ENCODE data around the gene SLC27A4. TPM values are rescaled to one million over a fixed set of nuclear protein-coding genes. Genes with fewer than 3 reads are reported as not detected.

The SLC27A4 gene
- total RNA-seq: 10 to 100 TPM in 1 of 2 donors, 1 to 10 TPM in 1; 9.4 to 10.2 TPM

DNA sequence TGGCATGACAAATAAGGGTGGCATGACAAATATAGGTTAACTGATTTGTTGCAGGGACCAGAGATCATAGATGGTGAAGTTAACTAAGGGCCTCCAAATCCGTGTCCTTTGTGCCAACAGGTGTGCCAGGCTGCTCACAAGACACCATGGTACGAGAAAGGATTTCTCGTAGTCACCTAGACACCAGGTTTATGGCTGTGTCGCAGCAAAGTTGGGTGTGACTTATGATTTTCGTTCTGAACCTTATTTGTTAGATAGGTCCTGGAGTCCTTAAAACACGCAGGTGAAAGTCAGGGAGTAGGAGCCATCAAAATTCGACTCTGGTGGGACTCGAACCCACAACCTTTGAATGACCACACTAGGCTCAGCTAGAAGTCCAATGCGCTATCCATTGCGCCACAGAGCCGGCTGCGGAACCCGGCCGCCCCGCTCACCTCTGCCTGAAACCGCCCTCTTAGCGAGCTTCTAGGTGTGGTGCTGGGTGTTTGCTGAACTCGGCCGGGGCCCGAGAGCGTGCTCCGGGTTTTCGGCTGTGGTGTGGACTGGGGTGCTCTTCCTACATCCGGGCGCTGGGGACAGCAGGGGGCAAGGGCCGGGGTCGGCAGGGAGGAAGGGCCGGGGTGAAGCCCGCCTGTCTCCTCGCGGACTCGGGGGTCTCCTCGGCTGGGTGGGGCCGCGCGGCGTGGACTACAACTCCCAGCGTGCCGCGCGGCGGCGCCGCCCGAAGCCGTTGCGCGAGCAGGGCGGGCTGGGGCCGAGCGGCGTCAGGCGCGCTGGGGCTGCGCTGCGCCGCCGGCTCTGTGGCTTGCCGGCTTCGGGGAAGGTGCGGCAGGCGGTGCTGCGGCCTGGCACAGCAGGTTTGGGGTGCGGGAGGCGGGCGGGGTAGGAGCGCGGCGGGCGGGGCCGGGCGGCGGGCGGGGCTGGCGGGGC is at the start of gene SLC27A4:
TSS of gene SLC27A4 (plus strand) at position 767 of the 930 bp plus-strand sequence. CDS start 2,606 bp downstream, outside the sequence.
- Mint-ChIP-seq H3K27ac (peak within 1 kb of the TSS; percentile 83 to 94), H3K36me3 (no peaks in the 10 kb centered on the region), H3K9me3 (no peaks in the 10 kb centered on the region)
- peak; percentile 90 to 94 for ATAC-seq
- peak; percentile 82 to 85 for DNase-seq (ENCODE audit: low spot score in 2 of 2)

DNA sequence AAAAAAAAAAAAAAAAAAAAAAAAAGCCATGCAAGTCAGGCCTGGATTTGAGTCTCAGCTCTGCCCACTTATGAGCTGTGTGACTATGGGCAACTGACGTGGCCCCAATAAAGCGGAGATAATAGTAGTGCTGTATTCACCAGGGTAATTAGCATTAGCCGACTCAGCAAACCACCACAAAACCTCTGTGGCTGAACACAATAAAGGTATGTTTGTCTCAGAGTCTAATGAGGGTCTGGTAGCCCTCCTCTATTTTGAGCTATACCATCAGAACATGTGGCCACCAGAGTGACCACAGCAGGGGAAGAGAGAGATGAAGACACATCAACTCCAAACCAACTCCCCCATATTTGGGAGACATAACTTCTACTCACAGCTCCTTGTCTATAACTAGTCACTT is 48.3 kb upstream of the SLC27A4 start:
- DNase-seq (ENCODE audit: low spot score in 2 of 2) (no peak), ATAC-seq (no peak)
- Mint-ChIP-seq H3K36me3 (no peaks in the 10 kb centered on the region), H3K9me3 (no peaks in the 10 kb centered on the region), H3K27ac (no peak overlapping the region)

DNA sequence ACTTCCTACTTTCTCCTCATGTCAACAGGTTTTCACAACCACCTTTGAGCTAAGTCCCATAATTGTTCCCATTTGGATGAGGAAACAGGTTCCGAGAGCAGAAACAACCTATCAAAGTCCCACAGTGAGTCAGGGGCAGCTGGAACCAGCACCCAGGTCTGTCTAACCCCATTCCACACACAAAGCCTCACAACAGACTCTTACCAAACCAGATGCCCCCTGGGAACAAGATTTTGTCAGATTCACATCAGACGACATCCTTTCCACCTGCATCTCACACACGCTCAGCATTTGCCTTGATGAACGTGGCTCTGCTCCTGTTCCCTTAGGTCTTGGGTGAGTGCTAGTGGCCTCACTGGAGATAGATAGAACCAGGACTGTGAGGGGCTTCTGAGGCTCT is 47.2 kb upstream of the SLC27A4 start:
- Mint-ChIP-seq H3K9me3 (no peaks in the 10 kb centered on the region), H3K36me3 (no peaks in the 10 kb centered on the region), H3K27ac (no peak overlapping the region)
- DNase-seq (ENCODE audit: low spot score in 2 of 2): no peak
- ATAC-seq: no peak

DNA sequence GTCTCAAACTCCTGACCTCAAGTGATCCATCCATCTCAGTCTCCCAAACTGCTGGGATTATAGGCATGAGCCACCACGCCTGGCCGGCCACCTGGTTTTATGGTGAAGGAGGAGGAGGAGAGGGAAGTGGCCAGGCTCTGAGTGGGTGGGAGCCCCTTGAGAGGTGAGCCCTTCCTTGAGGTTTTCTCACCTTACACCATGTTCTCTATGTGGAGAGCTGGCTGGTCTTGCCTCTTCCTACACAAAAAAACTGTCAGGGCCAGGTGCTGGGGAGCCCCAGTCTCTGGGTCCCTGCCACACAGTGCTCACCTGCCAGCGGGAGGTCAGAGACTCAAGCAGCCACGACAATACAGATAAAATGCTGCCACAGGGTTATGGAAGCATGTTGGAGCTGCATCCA is 46.2 kb upstream of the SLC27A4 start:
- Mint-ChIP-seq H3K27ac (no peak overlapping the region), H3K9me3 (no peaks in the 10 kb centered on the region), H3K36me3 (no peaks in the 10 kb centered on the region)
- DNase-seq (ENCODE audit: low spot score in 2 of 2): no peak
- ATAC-seq: no peak

DNA sequence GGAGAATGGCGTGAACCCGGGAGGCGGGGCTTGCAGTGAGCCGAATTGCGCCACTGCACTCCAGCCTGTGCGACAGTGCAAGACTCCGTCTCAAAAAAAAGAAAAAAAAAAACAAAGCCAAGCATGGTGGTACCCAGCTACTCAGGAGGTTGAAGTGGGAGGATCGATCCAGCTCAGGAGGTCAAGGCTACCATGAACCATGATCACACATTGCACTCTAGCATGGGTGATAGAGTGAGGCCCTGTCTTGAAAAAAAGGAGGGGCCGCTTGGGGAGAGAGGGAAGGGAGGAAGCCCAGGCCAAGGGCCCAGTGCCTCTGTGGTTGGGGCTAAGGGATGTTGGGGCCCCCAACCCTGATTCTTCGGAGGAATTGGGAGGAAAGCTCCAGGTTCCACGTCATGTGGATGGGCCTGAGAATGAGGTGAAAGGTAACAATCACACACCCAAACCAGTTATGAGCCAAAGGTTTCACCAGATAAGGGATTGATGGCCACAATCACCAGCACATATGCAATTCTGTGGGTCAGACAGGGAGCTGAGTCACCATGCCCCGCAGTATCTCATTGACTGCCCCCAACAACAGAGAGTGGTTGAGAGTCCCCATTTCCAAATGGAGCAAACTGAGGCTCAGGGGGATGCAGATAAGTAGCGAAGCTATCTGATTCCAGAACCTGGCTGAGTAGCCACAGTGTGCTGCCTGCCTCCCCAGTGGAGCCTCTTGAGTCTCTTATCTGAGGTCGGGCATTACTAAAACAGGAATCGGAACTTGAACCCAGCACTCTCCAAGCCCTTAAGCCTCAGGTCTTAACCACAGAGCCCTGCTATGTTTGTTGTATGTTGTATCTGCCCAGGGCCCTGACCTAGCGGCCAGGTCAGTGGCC is 43.7 kb upstream of the SLC27A4 start:
- no peaks in the 10 kb centered on the region for H3K9me3 Mint-ChIP-seq
- H3K36me3 Mint-ChIP-seq: no peaks in the 10 kb centered on the region
- H3K27ac Mint-ChIP-seq: peak overlapping the region in 1 of 2 donors; percentile 55
- DNase-seq (ENCODE audit: low spot score in 2 of 2) (no peak), ATAC-seq (no peak)

DNA sequence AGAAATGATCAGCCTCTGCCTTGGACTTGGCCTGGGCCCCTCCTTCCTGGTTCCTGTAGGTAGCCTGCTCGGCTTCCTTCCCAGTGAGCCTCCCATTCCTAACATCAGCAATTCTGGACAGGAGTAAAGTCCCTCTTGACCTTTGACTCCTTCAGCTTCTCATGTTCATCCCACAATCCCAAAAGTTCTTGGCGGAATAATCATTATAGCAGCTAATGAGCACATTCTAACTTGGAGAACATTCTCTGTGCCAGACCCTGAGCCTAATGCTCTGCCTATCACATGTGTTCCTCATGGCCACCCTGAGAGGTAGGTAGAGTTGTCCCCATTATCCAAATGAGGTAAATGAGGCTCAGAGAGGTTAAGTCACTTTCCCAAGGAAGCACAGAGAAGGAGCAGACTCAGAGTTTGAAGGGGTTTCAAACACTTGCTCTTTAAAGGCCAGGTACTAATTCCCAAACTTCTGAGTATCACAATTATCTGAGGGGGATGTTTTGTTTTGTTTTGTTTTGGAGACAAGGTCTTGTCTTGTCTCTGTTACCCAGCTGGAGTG is 43.0 kb upstream of the SLC27A4 start:
- Mint-ChIP-seq H3K9me3 (no peaks in the 10 kb centered on the region), H3K27ac (peak overlapping the region; percentile 55 to 66), H3K36me3 (no peaks in the 10 kb centered on the region)
- ATAC-seq (no peak), DNase-seq (ENCODE audit: low spot score in 2 of 2) (no peak)

DNA sequence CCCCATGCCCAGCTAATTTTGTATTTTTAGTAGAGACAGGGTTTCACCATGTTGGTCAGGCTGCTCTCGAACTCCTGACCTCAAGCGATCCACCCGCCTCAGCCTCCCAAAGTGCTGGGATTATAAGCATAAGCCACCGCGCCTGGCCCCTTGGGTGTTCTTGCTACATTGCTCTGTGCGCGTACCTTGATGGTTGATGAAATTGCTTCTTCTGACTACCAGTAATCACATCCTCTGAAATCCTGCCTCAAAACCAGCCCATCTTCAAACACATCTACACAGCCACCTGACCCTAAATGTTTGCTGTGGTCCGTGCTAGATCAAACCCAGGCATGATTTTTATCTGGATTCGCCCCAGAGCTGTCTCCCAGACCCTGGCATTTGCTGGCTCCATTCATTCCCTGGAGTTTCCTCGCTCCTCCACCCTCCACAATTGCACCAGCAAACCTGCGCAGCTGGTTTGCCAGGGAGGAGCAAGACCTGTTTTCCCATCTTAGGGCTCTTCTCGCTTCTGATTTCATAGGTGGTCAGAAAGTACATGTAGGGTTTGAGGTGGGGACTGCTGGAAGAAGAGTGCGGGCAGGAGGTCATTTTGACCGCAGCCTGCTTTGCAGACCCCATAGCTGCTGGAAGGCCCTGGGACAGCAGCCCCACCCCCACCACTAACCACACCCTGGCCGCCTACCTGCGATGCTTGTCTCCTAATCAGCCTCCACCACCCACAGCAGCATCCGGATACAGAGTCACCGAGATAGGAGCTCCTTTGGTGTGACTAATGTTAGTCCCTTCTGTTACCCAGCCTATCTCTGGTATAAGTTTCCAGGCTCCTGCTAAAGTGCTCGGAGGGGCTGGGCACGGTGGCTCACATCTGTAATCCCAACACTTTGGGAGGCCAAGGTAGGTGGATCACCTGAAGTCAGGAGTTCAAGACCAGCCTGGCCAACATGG is 41.5 kb upstream of the SLC27A4 start:
- Mint-ChIP-seq H3K36me3 (no peaks in the 10 kb centered on the region), H3K27ac (peak overlapping the region in 1 of 2 donors; percentile 47), H3K9me3 (no peaks in the 10 kb centered on the region)
- ATAC-seq (no peak), DNase-seq (ENCODE audit: low spot score in 2 of 2) (no peak)

DNA sequence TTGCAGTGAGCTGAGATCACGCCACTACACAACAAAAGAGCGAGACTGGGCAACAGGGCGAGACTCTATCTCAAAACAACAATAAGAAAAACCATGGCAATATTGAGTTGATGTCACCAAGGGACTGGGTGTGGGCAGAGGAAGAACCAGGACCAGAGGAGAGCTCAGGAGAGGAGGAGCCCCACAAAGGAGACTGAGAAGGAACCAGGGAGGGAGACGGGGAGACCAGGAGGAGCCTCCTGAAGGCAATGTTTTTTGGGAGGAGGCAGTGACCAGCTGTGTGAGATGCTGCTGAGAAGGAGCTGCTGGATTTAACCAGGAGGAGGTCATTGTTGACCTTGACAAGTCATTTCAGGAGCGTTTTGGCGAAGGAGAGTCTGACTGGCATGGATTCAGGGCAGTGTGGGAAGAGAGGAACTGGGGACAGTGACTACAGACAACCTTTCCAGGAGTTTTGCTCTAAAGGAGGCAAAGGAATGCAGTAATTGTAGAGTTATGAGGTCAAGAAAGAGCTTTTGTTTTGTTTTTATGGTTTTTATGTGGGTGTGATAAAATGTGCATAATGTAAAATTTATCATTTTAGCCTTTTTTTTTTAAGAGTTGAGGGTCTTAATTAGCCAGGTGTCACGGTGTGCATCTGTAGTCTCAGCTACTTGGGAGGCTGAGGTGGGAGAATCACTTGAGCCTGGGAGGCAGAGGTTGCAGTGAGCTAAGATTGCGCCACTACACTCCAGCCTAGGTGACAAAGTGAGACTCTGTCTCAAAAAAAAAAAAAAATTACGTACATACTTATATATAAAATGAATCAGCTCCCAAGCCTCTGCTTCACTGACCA is 36.0 kb upstream of the SLC27A4 start:
- ATAC-seq (no peak), DNase-seq (ENCODE audit: low spot score in 2 of 2) (no peak)
- no peaks in the 10 kb centered on the region for H3K9me3 Mint-ChIP-seq
- H3K36me3 Mint-ChIP-seq: no peaks in the 10 kb centered on the region
- H3K27ac Mint-ChIP-seq: peak overlapping the region; percentile 9 to 79

DNA sequence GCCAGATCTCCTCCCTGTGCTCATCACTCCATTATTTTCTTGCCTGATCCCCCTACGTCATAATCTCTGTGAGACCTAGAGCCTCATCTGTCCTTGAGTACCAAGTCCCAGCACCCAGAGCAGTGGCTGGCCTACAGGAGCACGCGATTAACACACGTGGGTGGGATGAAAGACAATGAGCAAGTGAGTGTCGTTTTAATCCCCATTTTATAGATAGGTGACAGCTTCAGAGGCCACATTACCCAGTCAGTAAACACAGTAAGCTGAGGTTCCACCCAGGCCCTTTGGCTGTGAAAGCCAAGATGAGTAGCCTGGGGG is 35.4 kb upstream of the SLC27A4 start:
- Mint-ChIP-seq H3K27ac (peak overlapping the region; percentile 11 to 62), H3K36me3 (no peaks in the 10 kb centered on the region), H3K9me3 (no peaks in the 10 kb centered on the region)
- no peak for DNase-seq (ENCODE audit: low spot score in 2 of 2)
- no peak for ATAC-seq

DNA sequence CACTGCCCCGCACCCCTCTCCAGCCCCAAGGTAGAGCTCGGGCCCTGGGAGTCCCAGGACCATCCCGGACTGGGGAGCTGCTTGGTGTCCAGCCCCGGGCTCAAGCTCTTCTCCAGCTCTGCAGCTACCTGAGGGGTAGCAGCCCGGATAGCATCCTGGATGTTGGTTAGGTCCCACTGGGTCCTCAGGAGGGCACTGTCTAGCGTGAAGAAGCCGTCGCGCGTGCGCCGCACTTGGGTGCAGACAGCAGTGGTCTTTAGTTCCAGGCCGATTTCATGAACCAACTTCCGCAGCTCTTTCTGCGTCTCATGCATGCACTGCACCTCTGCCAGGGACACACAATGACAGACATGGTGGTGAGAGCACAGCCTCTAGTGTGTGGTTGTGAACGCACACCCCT is 30.8 kb upstream of the SLC27A4 start:
- ATAC-seq (no peak), DNase-seq (ENCODE audit: low spot score in 2 of 2) (no peak)
- Mint-ChIP-seq H3K27ac (no peak overlapping the region), H3K36me3 (no peaks in the 10 kb centered on the region), H3K9me3 (no peaks in the 10 kb centered on the region)

DNA sequence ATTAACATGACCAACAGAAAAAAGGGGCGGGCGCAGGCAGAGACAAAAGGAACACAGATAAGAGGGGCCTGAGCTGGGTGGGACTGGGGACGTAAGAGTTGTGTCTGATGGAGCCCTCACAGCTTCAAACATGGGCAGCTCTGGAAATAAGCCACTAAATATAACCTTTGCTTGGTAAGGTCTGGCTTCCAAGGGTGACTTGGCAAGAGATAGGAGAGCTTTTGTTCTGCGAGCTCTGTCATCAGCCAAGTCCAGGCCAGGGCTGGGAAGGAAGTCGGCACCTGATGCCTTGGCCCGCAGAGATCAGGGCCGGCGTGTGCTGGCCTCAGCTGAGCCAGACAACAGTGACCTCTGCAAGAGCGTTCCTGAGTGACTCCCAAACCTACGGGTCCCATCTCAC is 29.9 kb upstream of the SLC27A4 start:
- ATAC-seq (no peak), DNase-seq (ENCODE audit: low spot score in 2 of 2) (no peak)
- Mint-ChIP-seq H3K9me3 (no peaks in the 10 kb centered on the region), H3K27ac (no peak overlapping the region), H3K36me3 (no peaks in the 10 kb centered on the region)

DNA sequence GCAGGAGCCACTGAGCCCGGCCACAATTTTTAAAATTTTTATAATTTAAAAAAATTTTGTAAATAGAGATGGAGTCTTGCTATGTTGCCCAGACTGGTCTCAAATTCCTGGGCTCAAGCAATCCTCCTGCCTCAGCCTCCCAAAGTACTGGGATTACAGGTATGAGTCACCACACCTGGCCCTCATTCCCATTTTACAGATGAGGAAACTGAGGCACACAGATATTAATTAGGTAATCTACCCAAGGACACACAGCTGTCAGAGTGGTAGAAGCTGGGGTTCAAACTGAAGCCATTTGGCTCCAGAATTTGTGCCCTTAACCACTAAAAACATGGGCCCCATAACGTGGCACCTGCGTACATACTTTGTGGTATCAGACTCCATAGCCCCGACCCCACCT is 25.6 kb upstream of the SLC27A4 start:
- DNase-seq (ENCODE audit: low spot score in 2 of 2) (no peak), ATAC-seq (no peak)
- no peak overlapping the region for H3K27ac Mint-ChIP-seq
- H3K36me3 Mint-ChIP-seq: no peaks in the 10 kb centered on the region
- H3K9me3 Mint-ChIP-seq: no peaks in the 10 kb centered on the region

DNA sequence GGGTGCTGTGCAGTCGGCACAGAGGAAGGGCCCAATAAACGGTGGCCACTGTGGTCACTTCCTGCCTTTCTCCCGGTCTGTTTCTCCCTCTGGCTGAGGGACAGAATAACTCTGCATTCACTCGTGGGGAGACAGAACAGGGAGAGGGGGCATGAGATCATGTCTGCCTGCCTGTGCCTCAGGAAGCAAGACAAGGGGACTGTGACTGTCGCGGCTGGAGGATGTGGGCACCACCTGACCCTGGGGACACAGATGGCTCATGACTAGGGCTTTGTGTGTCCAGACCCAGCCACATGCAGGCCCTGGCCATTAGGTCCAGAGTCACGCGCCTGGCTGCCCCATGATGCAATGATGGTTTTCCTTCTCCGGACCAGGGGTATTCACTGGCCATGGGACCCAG is 23.9 kb upstream of the SLC27A4 start:
- ATAC-seq (no peak), DNase-seq (ENCODE audit: low spot score in 2 of 2) (no peak)
- H3K27ac Mint-ChIP-seq: peak overlapping the region in 1 of 2 donors; percentile 65
- H3K36me3 Mint-ChIP-seq: no peaks in the 10 kb centered on the region
- H3K9me3 Mint-ChIP-seq: no peaks in the 10 kb centered on the region

DNA sequence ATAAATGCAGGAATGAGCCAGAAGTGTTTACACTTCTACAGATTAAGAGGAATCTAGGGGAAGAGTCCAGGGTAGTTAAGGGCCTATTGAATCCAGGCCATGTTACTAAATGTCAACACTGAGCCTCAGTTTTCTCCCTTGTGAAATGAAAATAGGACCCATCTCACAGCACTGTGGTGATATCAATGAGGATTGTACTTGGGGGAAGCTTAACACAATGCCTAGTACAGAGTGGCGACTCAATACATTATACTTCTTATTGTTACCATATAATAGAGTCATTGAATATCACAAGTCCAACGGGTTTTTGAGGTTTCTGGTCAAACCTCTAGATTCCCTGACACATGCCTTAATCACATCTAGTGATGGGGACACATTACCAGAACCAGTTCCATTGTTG is 22.7 kb upstream of the SLC27A4 start:
- peak in 1 of 2 donors; percentile 18 for ATAC-seq
- Mint-ChIP-seq H3K36me3 (peaks cover 0 to 5% of the 10 kb centered on the region in 2 donors), H3K27ac (peak overlapping the region; percentile 25 to 65), H3K9me3 (no peaks in the 10 kb centered on the region)
- DNase-seq (ENCODE audit: low spot score in 2 of 2): no peak

DNA sequence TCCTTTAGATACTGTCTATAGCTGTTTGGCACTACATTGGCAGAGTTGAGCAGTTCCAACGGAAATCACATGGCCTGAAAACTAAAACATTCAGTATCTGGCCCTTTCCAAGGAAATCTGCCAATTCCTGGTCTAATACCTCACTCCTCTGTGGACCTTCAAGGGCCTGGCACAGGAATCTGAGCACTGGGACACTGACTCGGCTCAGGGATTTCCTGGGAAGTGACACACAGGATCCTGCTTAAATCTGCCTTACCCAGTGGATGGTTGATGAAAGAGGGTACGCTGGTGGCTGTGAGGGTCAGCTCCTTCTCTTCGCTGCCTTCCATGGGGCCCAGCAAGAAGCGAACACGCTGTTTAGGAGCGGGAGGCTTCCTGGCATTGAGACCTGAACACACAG is 19.0 kb upstream of the SLC27A4 start:
- peaks cover 6 to 20% of the 10 kb centered on the region in 2 donors for H3K36me3 Mint-ChIP-seq
- no peaks in the 10 kb centered on the region for H3K9me3 Mint-ChIP-seq
- DNase-seq (ENCODE audit: low spot score in 2 of 2): no peak
- no peak for ATAC-seq
- peak overlapping the region; percentile 93 to 99 for H3K27ac Mint-ChIP-seq
